Activated CD4-positive, CD25-positive, alpha-beta regulatory T cell (primary cell): ENCODE results near the gene MRGPRF.

Source experiments
- DNase-seq, 4 experiments: peaks; one replicate each; lab custom pipeline; 2025; lab: John Stamatoyannopoulos, UW

Gene MRGPRF

DNA sequence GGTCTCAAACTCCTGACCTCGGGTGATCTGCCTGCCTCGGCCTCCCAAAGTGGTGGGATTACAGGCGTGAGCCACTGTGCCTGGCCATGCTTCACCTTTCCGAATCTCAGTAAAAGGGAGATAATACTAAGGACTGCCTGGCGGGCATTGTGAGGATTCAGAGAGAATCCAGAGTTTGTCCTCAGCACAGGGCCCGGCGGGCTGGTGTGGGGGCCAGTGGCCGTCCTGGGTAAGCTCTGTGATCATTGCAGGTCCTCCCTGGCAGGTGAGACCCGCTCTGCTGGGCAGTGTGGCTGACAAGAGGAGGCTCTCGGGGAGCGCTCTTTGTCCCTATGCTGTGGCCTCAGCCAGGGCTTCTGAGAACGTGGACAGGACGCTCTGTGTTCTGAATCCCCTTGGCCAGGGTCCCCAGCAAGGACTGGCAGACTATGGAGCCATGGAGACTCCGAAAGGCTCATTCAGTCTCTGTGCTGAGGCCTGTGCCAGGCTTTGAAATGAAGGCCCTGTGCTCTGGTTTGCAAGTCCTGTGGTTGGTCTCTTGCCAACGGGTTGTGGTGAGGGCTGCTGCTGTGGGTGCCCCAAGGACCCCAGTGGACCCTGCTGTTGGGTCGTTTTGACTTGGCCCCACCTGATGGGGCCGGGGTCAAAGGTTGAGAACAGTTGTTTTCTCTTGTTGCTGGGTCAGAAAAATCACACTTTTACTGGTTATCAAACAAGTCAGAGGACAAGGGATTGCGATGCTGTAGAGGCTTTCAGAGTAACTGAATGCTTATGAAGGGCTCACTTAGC is 37.7 kb upstream of the MRGPRF start:
- DNase-seq, result no peak

DNA sequence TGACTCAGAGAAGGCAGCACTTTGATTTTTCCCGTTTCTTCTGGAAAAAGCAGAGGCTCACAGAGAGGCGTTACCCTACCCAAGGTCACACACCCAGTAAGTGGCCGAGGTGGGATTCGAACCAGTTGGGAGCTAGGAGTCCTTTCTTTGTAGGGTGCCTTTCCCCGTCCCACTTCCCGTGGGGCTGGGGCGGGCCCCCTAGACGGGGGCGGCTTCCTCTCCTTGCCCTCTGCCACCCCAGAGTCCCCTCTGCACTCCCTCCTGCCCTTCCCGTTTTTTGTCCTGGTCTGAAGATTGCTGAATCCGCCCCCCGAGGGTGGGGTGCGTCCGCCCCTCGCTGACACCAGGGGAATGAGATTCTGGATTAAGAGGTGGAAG is 36.4 kb upstream of the MRGPRF start:
- DNase-seq, result no peak

DNA sequence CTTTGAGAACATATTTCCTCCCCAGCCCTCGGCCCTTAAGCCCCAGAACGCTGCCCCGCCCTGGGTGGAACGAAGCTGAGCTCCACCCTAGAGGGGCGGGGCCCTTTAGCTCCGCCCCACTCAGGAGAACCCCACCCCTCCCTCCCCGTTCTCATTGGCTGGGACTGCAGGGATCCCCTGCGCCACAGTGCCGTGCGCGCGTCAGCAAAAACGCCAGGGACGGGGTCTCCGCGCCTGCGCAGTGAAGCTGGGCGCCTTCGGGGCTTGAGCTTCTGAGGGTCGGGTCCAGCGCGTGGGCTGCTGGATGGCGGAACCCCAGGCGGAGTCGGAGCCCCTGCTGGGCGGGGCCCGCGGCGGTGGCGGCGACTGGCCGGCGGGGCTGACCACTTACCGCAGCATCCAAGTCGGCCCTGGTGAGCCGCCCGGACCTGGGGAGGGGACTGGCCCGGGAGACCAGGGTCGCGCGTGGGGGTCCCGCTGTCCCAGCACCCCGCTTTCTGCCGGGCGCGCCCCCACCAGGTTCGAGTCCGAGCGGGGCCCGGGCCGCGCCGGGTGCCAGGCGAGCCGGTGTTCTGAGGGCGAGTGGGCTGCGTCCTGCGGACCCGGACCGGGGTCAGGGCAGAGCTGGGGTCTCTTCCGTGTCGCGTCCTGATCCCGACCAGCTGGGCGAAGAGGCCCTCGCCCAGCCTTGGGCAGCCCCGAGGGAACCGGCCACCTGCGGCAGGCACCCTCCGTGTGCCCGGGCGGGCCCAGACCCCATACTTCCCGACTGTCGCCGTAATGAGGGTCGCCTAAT is 35.8 kb upstream of the MRGPRF start, which contains the start of gene TPCN2:
Gene TPCN2 (plus strand): TSS at position 239 of the 796 bp plus-strand sequence. CDS start 66 bp downstream, at position 305.
- DNase-seq, result peak; percentile 79 to 88 (median 84)

DNA sequence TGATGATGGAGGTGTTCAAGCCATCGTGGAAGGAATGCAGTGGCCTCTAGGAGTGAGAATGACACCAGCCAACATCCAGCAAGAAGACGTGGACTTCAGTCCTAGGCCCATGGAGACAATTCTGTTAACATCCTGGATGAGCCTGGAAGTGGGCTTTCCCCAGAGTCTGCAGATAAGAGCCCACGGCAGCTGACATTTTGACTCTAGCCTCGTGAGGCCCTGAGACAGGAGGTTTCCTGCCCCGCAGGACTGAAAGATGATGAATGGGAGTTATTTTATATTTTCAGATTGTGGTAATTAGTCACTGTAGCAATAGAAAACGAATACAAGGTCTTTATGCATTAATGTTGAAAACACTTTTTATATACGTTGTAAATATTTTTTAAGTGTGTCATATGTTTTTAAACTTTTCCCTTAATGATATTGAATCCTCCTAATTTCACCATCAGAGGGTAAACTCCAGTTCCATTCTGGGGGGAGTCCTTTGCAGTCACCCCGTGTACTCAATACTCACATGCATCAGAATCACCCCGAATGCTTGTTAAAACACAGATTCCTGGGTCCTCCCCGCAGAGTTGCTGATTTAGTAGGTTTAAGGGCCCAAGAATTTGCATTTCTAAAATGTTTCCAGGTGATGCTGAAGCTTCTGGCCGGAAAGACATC is 35.1 kb upstream of the MRGPRF start:
- no peak for DNase-seq

- DNase-seq, result no peak
Observed at GRCh38 chr11:69044111-69045013, 31.3 kb upstream of the MRGPRF start.

DNA sequence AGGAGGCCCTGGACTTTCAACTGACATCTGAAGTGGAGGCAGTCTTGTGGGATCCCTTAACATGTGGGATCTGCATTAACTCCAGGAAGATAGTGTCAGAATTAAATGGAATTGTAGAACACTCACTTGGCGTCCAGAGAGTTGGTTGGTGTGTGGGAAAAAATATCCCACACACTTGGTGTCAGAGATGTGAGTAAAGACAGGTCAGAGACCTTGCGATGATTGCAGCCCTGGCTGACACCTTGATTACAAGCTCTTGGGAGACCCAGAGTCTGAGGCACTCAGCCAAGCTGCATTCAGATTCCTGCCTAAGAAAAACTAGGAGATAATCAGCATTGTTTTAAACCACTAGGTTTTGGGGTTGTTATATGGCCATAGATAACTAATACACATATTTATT is 28.5 kb upstream of the MRGPRF start:
- DNase-seq, result no peak

DNA sequence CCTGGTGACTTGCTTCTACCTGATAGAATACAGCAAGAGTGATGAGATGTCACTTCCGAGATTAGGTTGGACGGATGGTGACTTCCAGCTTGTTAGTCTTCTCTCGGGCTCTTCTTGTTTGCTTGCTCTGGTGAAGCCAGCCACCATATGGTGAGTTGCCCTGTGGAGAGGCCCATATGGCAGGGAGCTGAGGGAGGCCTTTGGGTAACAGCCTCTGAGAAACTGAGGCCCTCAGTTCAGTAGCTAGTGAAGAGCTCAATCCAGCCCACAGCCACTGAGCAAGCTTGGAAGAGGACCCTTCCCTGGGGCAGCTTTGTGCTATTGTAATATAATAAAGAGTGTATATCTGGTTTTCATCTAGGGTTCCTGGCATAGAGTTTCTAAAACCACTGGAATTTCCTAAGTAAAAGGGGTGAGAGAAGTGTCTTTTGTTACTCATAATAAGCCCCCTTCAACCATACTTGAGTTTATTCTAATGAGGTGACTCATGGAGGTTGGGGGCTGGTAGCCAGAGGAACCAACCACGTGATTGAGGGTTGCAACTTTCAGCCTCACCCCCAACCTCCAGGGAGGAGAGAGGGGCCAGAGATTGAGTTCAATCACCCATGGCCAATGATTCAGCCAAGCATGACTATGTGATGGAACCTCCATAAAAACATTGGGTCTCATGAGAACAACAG is 27.7 kb upstream of the MRGPRF start:
- no peak for DNase-seq

GRCh38 chr11:69040051-69040450 is 27.0 kb upstream of the MRGPRF start:
- no peak for DNase-seq

DNA sequence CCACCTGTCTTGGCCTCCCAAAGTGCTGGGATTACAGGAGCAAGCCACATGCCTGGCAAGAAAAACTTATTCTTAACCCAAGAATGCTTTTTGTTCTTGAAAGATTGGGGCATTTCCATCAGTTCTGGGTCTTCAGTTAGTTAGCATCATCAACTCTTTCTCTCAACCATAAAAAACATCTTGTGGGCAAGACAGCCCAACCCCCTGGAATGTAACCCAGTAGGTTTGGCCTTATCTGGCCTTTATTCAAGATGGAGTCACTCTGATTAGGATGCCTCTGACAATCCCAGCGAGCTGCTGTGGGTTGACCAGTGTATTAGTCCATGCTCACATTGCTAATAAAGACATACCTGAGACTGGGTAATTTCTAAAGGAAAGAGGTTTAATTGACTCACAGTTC is 26.5 kb upstream of the MRGPRF start:
- DNase-seq, result no peak

DNA sequence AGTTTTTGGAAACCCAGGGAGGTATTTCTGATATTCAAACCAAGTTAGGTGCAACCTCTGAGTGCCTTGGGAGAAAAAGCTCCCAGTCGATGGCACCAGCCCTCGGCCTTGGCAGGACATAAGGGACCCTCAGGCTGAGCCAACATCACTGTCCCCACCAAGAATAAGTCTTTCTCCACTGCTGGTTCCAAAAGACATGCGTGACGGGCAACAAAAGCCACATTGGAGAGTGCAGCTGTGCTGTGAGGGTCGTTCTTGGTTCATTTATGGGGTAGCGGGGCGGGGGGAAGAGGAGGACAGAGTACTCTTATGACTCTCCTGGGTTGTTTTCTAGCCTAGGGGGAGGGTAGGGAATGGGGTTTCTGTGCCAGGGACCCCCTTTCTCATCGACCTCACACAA is 24.5 kb upstream of the MRGPRF start:
- DNase-seq, result no peak

DNA sequence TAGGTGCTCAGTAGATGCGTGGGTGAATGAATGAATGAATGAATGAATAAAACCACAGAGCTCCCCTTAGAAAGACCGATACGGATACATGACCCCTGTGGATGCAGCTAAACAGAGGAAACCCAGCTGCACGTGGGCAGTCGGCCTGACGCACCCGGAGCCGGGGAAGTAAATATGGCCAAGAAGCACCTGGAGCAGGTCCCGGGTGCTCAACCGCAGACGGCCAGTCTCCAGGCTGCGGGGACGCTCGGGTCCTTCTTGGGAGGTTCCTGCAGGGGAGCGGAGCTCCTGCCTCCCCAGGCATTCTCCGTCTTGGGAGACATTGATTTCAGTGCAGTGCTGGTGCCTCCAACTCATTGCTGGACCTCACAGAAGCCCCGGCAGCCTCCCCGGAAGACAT is 24.0 kb upstream of the MRGPRF start:
- no peak for DNase-seq

- DNase-seq, result no peak
Observed at GRCh38 chr11:69035946-69036340, 22.9 kb upstream of the MRGPRF start.

GRCh38 chr11:69035150-69035945 is 22.3 kb upstream of the MRGPRF start:
- DNase-seq, result no peak

GRCh38 chr11:69034123-69034867 is 21.2 kb upstream of the MRGPRF start:
- DNase-seq, result no peak

DNA sequence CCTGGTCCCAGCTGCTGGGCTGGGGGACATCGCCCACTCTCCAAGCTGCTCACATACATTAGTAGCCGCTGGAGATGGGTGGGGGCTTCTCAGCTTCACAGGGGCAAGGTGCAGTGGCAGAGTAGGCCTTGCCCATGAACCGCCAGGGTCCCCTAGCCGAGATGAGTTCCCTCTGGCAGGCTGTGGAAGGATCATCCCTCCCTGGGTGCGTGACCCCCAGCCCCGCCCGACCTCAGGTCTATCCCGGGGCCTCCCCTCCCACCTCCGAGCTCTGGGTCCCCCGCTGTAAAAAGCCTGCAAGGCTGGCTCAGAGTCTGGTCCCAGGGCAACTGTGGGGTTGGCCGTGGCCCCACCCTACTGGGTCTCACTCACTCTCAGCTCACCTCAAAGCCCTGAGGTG is 20.4 kb upstream of the MRGPRF start:
- DNase-seq, result no peak

GRCh38 chr11:69032833-69033232 is 19.8 kb upstream of the MRGPRF start:
- no peak for DNase-seq

DNA sequence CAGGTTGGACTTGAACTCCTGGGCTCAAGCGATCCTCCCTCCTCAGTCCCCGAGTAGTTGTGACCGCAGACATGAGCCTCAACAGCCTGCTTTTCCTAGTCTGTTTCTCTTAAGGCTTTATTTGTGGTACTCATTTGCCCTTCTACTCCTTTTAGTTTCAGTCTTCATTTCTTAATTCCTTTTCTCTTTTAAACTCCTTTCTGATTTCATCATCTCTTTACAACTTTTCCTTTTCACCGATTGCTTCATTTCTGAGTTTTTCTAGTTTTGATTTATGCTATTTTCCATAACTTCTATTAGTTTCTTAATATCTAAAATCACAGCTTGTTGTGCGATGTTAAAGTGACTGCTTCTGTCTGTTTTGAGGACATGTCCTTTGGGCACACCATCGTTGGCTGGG is 17.3 kb upstream of the MRGPRF start:
- no peak for DNase-seq

DNA sequence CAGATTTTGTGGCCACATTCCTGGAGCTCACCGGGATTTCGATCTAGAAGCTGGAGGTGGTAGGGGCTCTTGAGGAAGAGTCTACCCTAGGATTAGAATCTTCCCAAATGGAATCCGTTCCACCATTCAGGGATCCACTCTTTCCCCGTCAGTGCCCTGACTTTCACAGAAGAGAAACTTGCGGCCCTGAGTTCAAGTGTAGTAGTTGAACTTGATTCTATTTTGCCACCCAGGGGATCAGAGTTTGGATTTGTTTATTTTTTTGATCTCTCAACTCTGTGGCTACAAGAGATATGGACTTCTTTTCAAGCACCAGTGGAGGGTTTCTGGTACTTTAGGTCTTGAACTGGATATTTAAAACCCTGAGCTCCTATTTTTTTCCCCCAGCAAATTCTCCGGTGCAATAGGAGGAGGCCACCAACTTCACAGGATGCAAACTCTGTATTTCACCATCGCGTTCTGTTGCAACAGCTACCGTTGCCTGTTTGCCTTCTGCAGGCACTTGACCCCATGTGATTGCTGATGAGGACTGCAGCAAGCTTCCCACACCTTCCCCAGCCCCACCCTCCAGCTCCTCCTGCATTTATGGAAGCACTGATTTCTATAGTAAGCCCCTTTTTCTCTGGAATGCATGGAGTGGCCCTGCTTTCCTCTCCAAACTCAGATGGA is 14.8 kb upstream of the MRGPRF start:
- no peak for DNase-seq

GRCh38 chr11:69024509-69024908 is 11.5 kb upstream of the MRGPRF start:
- DNase-seq, result no peak
